GM21515 (cell line): ENCODE results near the gene KANTR.
"Not testable (repeated sequence)": the region's sequence is repeated elsewhere in the genome, so short reads cannot be mapped to it uniquely, and the experiment has no call there.

ENCODE experiments used
- ATAC-seq: cut with Tn5 transposase; IDR thresholded peaks from one replicate; pipeline ENCODE4 v1.9.1; 2021; ENCODE audit not compliant: unreplicated experiment

Gene KANTR

DNA sequence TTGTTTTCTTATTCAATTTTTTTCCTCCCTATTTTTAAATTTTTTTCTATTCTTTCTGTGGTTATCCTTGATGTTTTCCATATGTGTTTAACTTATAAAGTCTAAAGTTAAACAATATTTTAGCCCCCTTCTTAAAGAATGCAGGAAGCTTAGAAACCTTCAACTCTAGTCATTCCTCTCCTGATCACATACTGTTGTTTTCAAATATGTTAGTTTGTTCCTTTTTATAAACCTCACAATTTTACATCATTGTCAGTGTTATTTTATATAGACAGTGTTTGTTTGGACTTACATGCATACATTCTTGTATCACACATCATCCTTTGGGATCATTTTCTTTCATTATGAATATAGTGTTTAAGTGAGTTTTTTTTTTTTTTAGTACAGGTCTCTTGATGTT is 31.6 kb downstream of the KANTR start:
- ATAC-seq: no peak

DNA sequence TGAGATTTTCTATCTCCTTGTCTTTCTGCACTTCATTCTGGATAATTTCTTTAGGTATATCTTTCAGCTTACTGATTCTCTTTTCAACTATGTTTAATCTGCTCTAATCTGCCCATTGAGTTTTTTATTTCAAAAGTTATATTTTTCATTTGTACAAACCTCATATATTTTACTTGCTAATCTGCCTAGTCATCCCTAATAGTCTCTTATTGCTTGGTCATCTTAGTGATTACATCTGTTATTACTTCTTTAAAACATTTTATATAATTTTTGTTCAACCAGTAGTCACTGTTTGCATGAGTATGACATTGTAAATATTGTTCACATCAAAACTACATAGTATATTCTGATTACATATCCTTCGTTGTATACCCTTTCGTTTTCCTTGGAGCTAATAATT is 32.4 kb downstream of the KANTR start:
- no peak for ATAC-seq

DNA sequence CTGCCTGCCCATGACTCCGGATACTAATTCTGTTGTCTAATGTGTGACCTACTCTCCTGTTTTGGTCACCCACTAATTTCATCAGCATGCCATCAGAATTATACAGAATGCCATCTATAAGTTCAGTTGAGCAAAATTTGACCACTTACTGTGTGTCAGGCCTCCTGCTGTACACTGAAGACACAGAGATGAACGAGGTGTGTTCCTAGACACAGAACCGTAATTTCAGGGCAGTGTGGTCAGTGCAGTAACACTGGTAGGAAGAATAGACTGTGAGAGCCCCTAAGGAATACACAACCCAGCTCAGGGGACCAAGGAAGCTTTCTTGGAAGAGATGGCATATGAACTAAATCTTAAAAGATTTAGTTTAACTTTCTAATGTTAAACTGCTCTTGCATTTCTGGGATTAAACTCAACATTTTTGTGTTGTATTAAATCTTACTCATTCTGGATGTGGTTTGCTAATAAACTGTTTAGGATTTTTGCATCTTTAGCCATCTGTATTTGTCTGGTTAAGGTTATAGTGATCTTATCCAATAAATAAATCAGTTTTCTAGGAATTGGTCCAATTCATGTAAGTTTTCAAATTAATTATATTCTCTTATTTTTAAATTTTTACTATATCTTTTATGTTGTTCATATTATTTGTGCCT is 34.3 kb downstream of the KANTR start:
- no peak for ATAC-seq

DNA sequence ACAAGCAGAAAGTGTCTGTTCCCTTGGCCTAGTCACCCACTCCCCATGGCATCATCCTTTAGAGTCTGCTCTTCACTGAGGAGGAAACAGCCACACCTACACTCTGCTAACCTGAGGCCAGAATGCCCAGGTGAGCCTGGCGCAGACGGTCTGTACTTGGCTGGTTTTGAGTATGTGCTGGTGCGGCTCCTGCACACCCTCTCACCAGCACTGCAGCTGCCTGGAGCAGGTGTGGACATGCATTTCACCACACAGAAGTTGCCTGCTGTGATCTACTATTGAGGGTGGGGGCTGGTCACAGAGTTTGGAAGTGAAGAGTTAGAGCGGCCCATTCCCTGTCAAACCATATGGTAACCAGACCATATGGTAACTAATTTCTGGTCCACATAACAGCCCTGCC is 39.5 kb downstream of the KANTR start:
- ATAC-seq: no peak

DNA sequence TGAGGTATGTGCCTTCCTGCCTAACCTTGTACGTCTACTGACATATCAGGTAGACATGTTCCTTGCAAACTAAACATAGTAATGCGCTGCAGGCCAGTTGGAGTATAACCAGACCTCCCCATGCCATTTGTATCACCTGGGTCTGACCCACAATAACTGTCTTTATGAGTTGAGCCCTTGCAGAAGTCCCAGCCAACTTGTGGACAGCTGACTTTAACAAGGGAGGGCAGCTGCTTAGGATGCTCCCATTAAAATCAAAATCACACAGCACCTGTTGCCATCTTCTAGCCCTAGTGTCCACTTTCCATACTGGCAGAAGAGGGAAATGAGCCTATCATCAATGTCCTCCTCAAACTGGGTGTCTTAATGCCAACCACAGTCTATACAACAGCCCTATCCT is 41.6 kb downstream of the KANTR start:
- no peak for ATAC-seq

DNA sequence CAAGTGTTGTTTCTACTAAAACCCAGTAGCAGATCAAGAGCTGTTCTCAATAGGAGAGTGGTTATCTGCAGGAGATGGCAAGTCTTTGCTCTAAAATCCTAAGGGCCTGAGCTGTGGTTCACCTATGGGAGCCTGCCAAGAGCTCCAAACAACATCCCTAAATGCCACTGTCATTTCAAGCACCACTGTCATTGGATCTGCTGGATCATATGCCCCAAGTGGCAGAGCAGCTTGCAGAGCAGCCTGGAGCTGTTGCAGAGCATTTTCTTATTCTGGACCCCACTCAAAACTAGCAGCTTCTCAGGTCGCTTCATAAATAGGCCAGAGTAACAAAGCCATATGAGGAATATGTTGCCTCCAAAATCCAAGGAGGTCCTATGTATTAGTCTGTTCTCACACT is 59.6 kb downstream of the KANTR start:
- no peak for ATAC-seq

DNA sequence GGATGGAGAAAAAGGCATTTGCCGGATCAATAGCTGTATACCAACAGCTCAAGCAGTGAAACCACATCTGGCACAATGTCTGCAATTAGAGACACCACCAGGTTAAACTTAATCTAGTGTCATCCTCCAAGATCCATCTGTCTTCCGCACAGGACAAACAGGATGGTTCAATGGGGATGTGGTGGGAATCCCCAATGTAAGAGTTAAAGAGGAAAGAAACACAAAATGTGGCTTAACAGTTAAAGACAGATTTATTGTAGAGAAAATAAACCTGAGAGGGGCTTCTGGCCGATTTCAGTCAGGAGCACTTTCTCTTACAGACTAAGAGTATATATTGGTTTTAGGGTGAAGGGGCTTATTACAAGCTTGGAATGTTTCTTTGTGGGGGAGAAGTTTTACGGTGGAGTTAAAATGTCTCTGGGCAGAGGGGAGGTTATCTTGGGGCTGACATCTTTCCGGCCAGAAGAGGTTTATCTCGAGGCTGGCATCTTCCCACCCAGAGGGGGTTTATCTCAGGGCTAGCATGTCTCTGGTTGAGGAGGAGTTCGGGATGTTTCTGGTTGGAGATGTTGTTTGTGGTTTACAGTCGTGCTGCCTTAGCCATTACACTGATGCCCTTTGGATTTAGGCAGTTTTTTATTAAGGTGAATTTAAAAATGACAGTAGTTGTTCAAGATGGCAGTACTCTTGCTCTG is 61.7 kb downstream of the KANTR start:
- ATAC-seq: no peak

DNA sequence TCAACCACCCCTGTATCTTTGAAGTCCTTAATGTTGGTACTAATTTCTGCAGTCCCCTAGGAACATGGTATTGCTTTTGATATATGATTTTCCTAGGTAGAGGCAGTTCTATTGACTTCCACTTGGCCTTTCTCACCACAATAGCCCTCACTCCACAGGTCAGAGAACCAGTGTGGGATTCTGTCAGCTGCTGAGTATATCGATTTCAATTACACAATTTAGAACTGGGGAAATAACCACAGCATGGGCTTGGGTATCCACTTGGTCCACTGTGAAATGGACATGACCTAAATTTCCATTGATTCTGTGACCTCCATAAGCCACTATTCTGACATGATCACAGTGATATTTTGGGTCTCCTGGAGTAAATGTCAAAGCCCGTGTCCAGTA is 62.3 kb downstream of the KANTR start:
- no peak for ATAC-seq

DNA sequence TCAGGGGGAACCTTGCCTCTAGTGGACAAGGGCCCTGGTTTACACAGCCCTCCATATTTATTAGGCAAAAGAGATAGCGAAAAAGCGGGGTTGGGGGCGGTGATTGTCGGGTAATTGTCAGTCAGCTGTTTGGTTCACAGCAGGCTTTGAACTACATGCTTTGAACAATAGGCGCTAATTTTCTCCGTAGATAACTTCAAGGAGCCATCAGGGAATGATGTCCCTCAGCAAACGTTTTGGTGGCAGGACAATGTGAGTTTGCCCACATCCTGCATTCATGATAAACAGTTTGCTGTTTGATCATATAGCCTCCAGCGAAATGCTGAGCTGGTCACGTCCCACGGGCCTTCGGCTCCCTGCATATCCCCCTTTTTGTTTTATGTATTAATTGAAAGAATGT is 65.2 kb downstream of the KANTR start:
- no peak for ATAC-seq

DNA sequence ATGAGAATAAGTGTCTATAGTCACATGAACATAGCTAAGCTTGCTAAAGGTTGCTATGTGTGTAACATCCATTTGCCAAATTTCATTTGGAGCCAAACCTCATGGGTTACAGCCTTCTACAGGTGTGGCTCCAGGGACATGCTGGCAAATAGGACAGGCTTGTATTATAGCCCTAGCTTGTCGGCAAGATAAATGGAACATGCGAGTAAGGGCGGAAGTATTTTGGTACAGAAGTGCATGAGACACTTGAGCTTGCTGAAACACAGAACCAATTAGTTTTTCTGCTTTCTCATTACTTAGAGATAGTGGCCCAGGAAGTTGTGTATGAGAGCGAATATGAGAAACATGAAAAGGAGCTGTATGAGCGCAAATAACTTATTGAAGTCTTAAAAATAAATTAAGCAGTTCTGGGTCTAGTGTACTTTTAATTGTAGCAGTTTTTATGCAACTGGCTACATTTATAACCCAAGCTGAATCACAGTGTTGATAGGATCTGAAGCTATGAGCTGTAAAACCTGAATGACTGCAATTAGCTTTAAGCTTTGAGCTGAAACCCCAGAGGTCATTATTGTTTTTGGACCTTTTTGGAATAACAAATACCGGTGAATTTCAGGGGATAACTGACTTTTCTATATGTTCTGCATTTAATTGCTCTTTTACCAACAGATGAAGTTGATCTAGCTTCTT is 66.5 kb downstream of the KANTR start:
- ATAC-seq: no peak

DNA sequence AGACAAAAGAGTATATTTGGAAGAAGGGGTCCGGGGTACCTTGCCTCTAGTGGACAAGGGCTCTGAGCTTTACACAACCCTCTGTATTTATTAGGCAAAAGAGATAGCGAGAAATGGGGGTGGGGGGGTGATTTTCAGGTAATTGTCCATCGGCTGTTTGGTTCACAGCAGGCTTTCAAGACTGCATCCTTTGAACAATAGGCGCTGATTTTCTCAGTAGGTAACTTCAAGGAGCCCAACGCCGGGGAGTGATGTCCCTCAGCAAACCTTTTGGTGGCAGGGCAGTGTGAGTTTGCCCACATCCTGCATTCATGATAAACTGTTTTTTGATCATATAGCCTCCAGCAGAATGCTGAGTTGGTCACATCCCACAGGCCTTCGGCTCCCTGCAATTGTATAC is 69.5 kb downstream of the KANTR start:
- no peak for ATAC-seq

DNA sequence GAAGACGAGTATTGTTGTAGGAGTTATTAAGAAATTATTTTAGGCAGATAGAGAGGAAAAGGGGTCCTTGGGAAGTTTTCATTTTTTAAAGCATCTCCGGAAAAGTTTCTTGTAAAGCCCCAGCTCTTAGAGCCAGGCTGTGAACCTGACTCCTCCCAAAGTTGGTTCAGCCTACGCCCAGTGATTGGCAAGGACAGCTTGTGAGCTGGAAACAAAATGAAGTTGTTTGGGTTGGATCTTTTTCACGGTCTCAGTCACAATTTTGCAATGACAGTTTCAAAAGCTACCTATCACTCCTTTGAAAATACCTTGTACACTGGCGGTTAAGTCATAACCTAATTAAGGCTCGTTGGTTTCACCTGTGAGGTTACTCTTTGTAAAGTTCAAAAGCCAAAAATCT is 70.6 kb downstream of the KANTR start:
- ATAC-seq: not testable (repeated sequence)

DNA sequence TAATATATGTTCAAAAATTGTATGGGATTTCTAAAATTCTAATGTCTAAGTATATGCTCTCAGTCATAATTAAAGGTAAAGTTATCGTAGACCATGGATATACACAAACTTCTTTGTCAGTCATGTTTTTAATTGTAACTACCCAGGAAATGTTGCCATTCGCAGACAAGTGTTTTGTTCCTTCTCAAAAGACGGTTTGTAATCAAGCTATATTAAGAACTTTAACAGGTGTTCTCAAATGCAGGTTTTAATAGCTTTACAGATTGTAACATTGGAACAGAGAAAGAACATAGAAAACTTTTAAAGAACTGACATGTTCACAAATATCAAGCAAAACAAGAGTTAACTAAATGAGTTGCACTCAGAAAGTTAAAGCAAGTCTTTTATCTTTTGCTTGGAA is 72.2 kb downstream of the KANTR start:
- no peak for ATAC-seq

DNA sequence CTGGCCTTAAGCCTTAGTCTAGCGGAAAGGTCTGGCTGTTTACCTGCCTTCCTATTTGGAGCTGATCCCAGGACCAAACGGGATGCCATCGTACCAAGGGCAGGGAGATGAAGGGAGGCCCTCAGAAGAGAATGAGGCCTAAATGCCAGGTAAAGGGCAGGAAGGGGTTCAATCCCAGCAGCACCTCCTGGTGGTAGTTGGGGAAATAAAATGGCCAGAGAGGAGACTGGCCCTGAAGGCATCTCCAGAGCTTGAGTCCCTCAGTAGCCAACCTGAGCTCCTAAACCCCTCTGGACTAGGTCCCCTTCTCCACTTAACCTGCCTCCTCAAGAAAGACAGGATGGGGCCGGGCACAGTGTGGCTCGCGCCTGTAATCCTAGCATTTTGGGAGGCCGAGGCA is 77.4 kb downstream of the KANTR start:
- ATAC-seq: no peak
